Astrocyte of the cerebellum (primary cell): Measurements from ENCODE around the gene TP63.

Experiments
- DNase-seq: peaks from one replicate; pipeline ENCODE4 v3.0.0-alpha.2; 2011; ENCODE audit warnings: low read depth
- H3K4me3 ChIP-seq: 2 replicates; pipeline ENCODE4 v1.5.1; 2011; ENCODE audit warnings: mild to moderate bottlenecking, low read depth, low read length, moderate library complexity
- in situ Hi-C: cut with HindIII; loops from 2 replicates; pipeline ENCODE4 v1.10.0; 2017; ENCODE audit warnings: low sequenced_read_pairs
- TF ChIP-seq, protein P1 (sequence below): IDR thresholded peaks from 2 replicates; pipeline ENCODE4 v1.5.1; 2012; ENCODE audit warnings: low read length, low read depth, moderate library complexity, mild to moderate bottlenecking; ENCODE audit errors: missing control alignments

The TP63 gene

DNA sequence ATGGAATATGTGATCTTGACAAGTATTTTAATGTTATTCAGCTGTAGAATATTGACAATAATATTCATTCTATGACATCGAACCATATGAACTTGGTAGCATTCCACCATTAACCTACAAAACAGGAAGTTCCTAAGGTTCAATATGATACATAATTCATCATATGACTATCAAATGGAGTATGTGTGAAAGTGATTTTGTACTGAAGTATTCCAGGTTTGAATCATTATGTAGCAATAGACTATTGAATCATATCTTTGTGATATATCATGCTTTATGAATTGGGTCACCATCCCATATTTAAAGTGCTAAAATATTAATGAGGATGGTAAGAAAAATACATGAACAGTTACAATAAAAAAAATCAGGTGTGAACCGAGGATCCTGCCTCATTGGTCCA lies 95.1 kb downstream of the TP63 start:
- DNase-seq: no peak
- no peak overlapping the region for H3K4me3 ChIP-seq
- in situ Hi-C loops: no loop called here
- TF ChIP-seq, protein P1, sequence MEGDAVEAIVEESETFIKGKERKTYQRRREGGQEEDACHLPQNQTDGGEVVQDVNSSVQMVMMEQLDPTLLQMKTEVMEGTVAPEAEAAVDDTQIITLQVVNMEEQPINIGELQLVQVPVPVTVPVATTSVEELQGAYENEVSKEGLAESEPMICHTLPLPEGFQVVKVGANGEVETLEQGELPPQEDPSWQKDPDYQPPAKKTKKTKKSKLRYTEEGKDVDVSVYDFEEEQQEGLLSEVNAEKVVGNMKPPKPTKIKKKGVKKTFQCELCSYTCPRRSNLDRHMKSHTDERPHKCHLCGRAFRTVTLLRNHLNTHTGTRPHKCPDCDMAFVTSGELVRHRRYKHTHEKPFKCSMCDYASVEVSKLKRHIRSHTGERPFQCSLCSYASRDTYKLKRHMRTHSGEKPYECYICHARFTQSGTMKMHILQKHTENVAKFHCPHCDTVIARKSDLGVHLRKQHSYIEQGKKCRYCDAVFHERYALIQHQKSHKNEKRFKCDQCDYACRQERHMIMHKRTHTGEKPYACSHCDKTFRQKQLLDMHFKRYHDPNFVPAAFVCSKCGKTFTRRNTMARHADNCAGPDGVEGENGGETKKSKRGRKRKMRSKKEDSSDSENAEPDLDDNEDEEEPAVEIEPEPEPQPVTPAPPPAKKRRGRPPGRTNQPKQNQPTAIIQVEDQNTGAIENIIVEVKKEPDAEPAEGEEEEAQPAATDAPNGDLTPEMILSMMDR: no peak

DNA sequence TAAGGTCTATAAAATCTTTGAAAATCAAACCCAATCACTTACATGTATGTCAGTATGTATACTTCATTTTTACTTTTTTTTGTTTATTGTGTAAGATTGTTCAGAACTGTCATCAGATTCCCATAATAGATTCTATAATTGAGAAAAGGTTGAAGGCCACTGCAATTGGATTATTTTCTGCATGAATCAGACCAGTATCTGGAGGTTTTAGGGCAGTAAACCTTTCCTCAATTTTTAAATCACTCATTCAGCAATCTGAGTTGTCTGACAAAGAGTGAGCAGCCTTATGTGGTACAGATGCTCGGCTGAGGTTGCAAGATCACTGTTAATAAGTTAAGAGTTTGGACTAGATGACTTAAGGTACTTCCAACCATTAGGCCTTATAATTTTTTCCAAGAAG lies 96.0 kb downstream of the TP63 start:
- DNase-seq: no peak
- TF ChIP-seq, protein P1: no peak
- H3K4me3 ChIP-seq: no peak overlapping the region
- in situ Hi-C loops: no loop called here

- TF ChIP-seq, protein P1: no peak
- no peak overlapping the region for H3K4me3 ChIP-seq
- in situ Hi-C loops: no loop called here
- DNase-seq: peak; percentile 23
These were observed 96.7 kb downstream of the TP63 start for GRCh38 chr3:189727898-189728297.

GRCh38 chr3:189728915-189729314 lies 97.7 kb downstream of the TP63 start:
- no peak for DNase-seq
- no peak overlapping the region for H3K4me3 ChIP-seq
- TF ChIP-seq, protein P1: no peak
- in situ Hi-C loops: no loop called here

DNA sequence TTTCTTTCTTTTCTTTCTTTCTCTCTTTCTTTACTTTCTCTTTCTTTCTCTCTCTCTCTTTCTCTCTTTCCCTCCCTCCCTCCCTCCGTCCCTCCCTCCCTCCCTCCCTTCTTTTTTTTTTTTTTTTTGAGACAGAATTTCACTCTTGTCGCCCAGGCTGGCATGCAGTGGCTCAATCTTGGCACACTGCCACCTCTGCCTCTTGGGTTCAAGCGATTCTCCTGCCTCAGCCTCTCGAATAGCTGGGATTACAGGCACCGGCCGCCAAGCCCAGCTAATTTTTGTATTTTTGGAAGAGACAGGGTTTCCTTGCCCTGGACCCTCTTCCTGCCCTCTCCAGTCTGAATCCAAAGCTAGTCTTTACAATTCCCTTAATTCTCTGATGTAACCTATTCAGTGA lies 102.9 kb downstream of the TP63 start:
- no peak overlapping the region for H3K4me3 ChIP-seq

GRCh38 chr3:189735913-189736312 lies 104.7 kb downstream of the TP63 start:
- H3K4me3 ChIP-seq: no peak overlapping the region
- DNase-seq: no peak
- in situ Hi-C loops: no loop called here
- TF ChIP-seq, protein P1: no peak

More for the DNA sequence above, 102.9 kb downstream of the TP63 start:
- TF ChIP-seq, protein P1: no peak
- DNase-seq: no peak
- in situ Hi-C loops: no loop called here

DNA sequence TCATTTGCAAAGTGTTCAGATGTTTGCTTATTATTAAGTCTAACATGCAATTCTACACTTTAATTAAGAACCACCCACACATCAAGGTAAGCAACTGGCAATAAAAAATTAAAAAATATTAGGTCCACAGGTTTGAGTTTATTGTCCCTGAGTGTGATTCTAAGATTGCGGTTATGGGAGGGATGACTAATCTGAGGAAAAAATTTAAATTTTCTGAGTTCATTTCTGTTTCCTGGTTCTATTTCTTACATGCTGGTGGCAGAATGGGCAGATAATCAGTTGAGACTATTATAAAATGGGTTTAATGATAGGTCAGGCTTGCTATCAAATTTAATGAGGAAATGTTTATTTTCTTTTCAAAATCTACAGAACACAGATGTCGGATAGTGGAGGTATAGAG lies 105.9 kb downstream of the TP63 start:
- in situ Hi-C loops: no loop called here
- TF ChIP-seq, protein P1: no peak
- DNase-seq: no peak
- no peak overlapping the region for H3K4me3 ChIP-seq
